Transverse colon (tissue), 4 donors: ENCODE measurements around the gene NBPF6. TPM values are rescaled to one million over a fixed set of nuclear protein-coding genes. Genes with fewer than 3 reads are reported as not detected.
"Not testable (repeated sequence)": the region's sequence is repeated elsewhere in the genome, so short reads cannot be mapped to it uniquely, and the experiment has no call there.

ENCODE experiments used
- DNase-seq: peaks from one replicate; pipeline ENCODE4 v3.0.0-alpha.2; 2019
- H3K27ac ChIP-seq, 4 donors: fragments of 200-600 bp; sonication (generic); 2 replicates each; pipeline ENCODE4 v1.5.1; 2016 to 2018; ENCODE audit warnings: inconsistent platforms in 4 of 4
- H3K27me3 ChIP-seq: fragments of 200-600 bp; sonication (generic); 2 replicates; pipeline ENCODE4 v1.5.1; 2017; ENCODE audit warnings: inconsistent platforms
- H3K36me3 ChIP-seq, 4 donors: fragments of 200-600 bp; sonication (generic); 2 replicates each; pipeline ENCODE4 v1.5.1; 2017 to 2019; ENCODE audit warnings: inconsistent platforms in 4 of 4
- H3K4me1 ChIP-seq, 4 donors: fragments of 200-600 bp; sonication (generic); 2 replicates each; pipeline ENCODE4 v1.5.1; 2017 to 2020; ENCODE audit warnings: inconsistent platforms in 4 of 4
- H3K4me3 ChIP-seq, 4 donors: fragments of 200-600 bp; sonication (generic); 1 replicate in 1 of 4; 2 replicates in 3 of 4; pipeline versions ENCODE4 v1.5.1 to v1.6.1; 2017 to 2019; ENCODE audit warnings: inconsistent platforms in 4 of 4
- H3K9me3 ChIP-seq, 2 donors: fragments of 200-600 bp; sonication (generic); 2 replicates each; pipeline ENCODE4 v1.5.1; 2017 to 2019; ENCODE audit warnings: inconsistent platforms in 2 of 2
- EP300 ChIP-seq: sonication (generic); formaldehyde crosslinking; IDR thresholded peaks from one replicate; pipeline ENCODE4 v1.6.1; 2017; ENCODE audit warnings: antibody characterized with exemption, low read depth
- POLR2A ChIP-seq: fragments of 450-650 bp; IDR thresholded peaks from one replicate; pipeline ENCODE4 v1.6.1; 2016; ENCODE audit warnings: antibody characterized with exemption, mild to moderate bottlenecking, moderate library complexity
- POLR2AphosphoS5 ChIP-seq, 3 donors: sonication (generic); formaldehyde crosslinking; IDR thresholded peaks; one replicate each; pipeline ENCODE4 v1.6.1; 2016; ENCODE audit warnings: antibody characterized with exemption in 3 of 3
- WGBS, 2 donors: methylation state at CpG; one replicate each; pipeline ENCODE4 v1.1.5; 2018; ENCODE audit warnings: low coverage in 1 of 2; 5-methylcytosine and 5-hydroxymethylcytosine counted together
- in situ Hi-C, 4 donors: fragments of 200-750 bp; cut with MboI; loops; one replicate each; pipeline versions ENCODE4 v1.15.0 to v1.15.1; 2017; ENCODE audit warnings: low sequenced_read_pairs in 3 of 4, low pct_ligation_motif_present in 1 of 4, low pct_unique_long_range_greater_than_20kb in 1 of 4
- intact Hi-C: fragments of 100-400 bp; cut with DNase I; formaldehyde crosslinking; loops from one replicate; pipeline ENCODE4 v1.15.1; 2023; ENCODE audit warnings: low total_unique reads
- total RNA-seq, 4 donors: library from RNA; depleted of rRNA; stranded (reverse); fragments of >200 nt; gene quantifications; one replicate each; pipeline ENCODE4 v1.1.0, GENCODE V29; 2016
- TF ChIP-seq, protein P1 (sequence below), 5 experiments: fragments of 200-600 bp in 3 of 5; fragments of 450-650 bp in 2 of 5; sonication (generic) in 3 of 5; IDR thresholded peaks; 1 replicate in 2 of 5; 2 replicates in 3 of 5; pipeline ENCODE4 v1.5.1; 2016 to 2017; ENCODE audit warnings: antibody characterized with exemption in 5 of 5, inconsistent platforms in 3 of 5, mild to moderate bottlenecking in 2 of 5, moderate library complexity in 1 of 5

NBPF6 gene
- total RNA-seq, 4 donors from 2014 or later, result 0.32 TPM; not detected in 3

GRCh38 chr1:108511764-108512163 is 61.6 kb downstream of the NBPF6 start:
- Histone ChIP-seq H3K4me3 (no peak overlapping the region), H3K36me3 (no peaks in the 10 kb centered on the region), H3K9me3 (no peaks in the 10 kb centered on the region), H3K27me3 (no peaks in the 10 kb centered on the region), H3K4me1 (no peaks in the 10 kb centered on the region), H3K27ac (no peak overlapping the region)
- in situ Hi-C loops (loop anchor here in 2 of 4 donors (5.0 to 25.0 kb wide), 2 partner anchors 126 to 136 kb away; no protein-coding TSS in a partner anchor), intact Hi-C loops (no loop called here)
- no peak for TF ChIP-seq EP300
- TF ChIP-seq, protein P1, sequence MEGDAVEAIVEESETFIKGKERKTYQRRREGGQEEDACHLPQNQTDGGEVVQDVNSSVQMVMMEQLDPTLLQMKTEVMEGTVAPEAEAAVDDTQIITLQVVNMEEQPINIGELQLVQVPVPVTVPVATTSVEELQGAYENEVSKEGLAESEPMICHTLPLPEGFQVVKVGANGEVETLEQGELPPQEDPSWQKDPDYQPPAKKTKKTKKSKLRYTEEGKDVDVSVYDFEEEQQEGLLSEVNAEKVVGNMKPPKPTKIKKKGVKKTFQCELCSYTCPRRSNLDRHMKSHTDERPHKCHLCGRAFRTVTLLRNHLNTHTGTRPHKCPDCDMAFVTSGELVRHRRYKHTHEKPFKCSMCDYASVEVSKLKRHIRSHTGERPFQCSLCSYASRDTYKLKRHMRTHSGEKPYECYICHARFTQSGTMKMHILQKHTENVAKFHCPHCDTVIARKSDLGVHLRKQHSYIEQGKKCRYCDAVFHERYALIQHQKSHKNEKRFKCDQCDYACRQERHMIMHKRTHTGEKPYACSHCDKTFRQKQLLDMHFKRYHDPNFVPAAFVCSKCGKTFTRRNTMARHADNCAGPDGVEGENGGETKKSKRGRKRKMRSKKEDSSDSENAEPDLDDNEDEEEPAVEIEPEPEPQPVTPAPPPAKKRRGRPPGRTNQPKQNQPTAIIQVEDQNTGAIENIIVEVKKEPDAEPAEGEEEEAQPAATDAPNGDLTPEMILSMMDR (IDR thresholded peaks at IDR 0.05), result no peak
- TF ChIP-seq POLR2AphosphoS5 (IDR thresholded peaks at IDR 0.05), result no peak
- TF ChIP-seq POLR2A, result no peak
- 18 to 50% methylated on average over 2 to 3 of the region's 3 CpGs for WGBS, 2 donors
- DNase-seq, result no peak

DNA sequence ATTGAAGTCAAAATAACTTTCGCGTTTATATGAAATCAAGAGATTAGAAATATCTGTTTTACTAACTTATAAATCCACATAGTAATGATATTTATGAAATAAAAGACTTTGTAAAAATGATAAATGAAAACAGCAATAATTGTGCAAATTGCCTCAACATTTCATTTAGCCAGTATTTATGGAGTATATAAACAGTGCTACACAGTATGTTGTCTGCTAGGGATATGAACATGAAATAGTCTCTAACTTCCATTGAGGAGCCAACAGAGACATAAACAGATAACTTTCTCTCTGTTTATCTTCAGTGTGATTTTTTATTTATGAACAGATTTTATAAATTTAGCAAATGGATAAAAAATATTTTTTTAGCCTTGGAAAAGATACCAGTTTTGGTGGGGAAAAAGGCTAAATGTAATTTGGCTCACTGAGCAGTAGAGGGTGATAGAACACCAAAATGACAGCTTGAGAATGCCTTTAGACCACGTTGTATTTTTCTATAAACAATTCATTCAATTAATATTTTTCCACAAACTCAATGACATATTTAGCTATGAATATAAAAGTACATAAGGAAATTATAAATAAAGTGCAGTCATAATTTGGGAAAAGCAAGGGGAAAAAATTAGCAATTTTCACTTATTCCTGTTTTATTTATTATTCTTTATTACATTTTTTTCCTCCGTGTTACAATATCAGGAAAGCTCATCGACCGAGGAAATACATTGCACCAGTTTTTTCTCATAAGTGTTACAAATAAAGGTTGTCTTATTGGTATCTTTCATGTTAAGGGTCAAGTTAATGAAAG is 62.3 kb downstream of the NBPF6 start:
- intact Hi-C loops, result no loop called here

DNA sequence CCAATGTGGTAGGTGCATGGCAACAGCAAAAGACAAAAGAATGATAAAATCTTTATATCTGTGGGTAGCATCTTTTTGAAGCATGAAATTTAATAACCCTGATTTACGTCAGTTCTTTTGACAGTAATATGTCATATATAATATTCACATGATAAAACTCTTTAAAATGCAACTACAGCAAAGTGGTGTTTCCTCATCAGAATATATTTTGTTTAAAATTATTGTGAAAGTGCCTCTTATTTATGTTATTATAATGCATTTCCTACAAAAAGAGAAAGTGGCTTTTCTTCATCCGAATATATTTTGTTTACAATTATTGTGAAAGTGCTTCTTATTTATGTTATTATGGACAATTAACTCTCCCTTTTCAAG is 62.9 kb downstream of the NBPF6 start:
- no peak overlapping the region for H3K27ac ChIP-seq
- H3K4me1 ChIP-seq, result no peaks in the 10 kb centered on the region
- H3K27me3 ChIP-seq, result no peaks in the 10 kb centered on the region
- 48 to 70% methylated on average over 2 of the region's 2 CpGs for WGBS, 2 donors
- no peak for DNase-seq
- no peaks in the 10 kb centered on the region for H3K9me3 ChIP-seq
- in situ Hi-C loops, result loop anchor here in 2 of 4 donors (5.0 to 25.0 kb wide), 2 partner anchors 124 to 134 kb away; no protein-coding TSS in a partner anchor
- no peaks in the 10 kb centered on the region for H3K36me3 ChIP-seq
- no peak overlapping the region for H3K4me3 ChIP-seq
- TF ChIP-seq EP300, result no peak
- TF ChIP-seq POLR2A, result no peak
- TF ChIP-seq, protein P1 (IDR thresholded peaks at IDR 0.05), result no peak
- TF ChIP-seq POLR2AphosphoS5 (IDR thresholded peaks at IDR 0.05), result no peak
- intact Hi-C loops, result no loop called here

More for the DNA sequence above, 62.3 kb downstream of the NBPF6 start:
- H3K27me3 ChIP-seq, result no peaks in the 10 kb centered on the region
- no peaks in the 10 kb centered on the region for H3K4me1 ChIP-seq
- 45 to 48% methylated on average over 6 of the region's 6 CpGs for WGBS, 2 donors
- no peak for DNase-seq
- in situ Hi-C loops, result loop anchor here in 2 of 4 donors (5.0 to 25.0 kb wide), 2 partner anchors 125 to 135 kb away; no protein-coding TSS in a partner anchor
- H3K36me3 ChIP-seq, result no peaks in the 10 kb centered on the region
- no peak for TF ChIP-seq EP300
- TF ChIP-seq, protein P1 (IDR thresholded peaks at IDR 0.05), result peak; percentile 79 to 91 (median 84)
- no peak overlapping the region for H3K4me3 ChIP-seq
- no peaks in the 10 kb centered on the region for H3K9me3 ChIP-seq
- no peak overlapping the region for H3K27ac ChIP-seq

- intact Hi-C loops, H3K9me3 ChIP-seq, H3K4me3 ChIP-seq, DNase-seq, H3K4me1 ChIP-seq, H3K27me3 ChIP-seq, H3K36me3 ChIP-seq, H3K27ac ChIP-seq: not testable (repeated sequence)
- in situ Hi-C loops, result loop anchor here in 2 of 4 donors (5.0 to 25.0 kb wide), 2 partner anchors 123 to 133 kb away; no protein-coding TSS in a partner anchor
- 80 to 98% methylated on average over 1 to 2 of the region's 2 CpGs for WGBS, 2 donors
Observed at GRCh38 chr1:108513914-108514313, 63.8 kb downstream of the NBPF6 start.

DNA sequence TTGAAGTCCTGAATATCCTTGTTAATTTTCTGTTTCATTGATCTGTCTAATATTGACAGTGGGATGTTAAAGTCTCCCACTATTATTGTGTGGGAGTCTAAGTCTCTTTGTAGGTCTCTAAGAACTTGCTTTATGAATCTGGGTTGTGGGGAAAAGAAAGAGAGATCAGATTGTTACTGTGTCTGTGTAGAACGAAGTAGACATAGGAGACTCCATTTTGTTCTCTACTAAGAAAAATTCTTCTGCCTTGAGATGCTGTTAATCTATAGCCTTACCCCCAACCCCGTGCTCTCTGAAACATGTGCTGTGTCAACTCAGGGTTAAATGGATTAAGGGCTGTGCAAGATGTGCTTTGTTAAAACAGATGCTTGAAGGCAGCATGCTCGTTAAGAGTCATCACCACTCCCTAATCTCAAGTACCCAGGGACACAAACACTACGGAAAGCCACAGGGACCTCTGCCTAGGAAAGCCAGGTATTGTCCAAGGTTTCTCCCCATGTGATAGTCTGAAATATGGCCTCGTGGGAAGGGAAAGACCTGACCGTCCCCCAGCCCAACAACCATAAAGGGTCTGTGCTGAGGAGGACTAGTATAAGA is 67.3 kb downstream of the NBPF6 start:
- not testable (repeated sequence) for H3K9me3 ChIP-seq, H3K36me3 ChIP-seq, H3K27ac ChIP-seq, H3K27me3 ChIP-seq, H3K4me1 ChIP-seq, H3K4me3 ChIP-seq, DNase-seq
- 60 to 68% methylated on average over 1 to 6 of the region's 6 CpGs for WGBS, 2 donors
- in situ Hi-C loops (loop anchor here in 1 of 4 donors (25.0 kb wide), 1 partner anchor 120 kb away; no protein-coding TSS in a partner anchor), intact Hi-C loops (loop anchor here (2.0 kb wide), 1 partner anchor 127 kb away; no protein-coding TSS in a partner anchor)
